Prostate gland (tissue), 2 donors: ENCODE measurements around the gene ELOVL1. TPM values are rescaled to one million over a fixed set of nuclear protein-coding genes. Genes with fewer than 3 reads are reported as not detected.
"Not testable (repeated sequence)": the region's sequence is repeated elsewhere in the genome, so short reads cannot be mapped to it uniquely, and the experiment has no call there.

Experiments
- DNase-seq: peaks from one replicate; pipeline ENCODE4 v3.0.0-alpha.2; 2019; ENCODE audit warnings: low spot score
- H3K27ac ChIP-seq, 2 donors: fragments of 200-600 bp; sonication (generic); 2 replicates each; pipeline ENCODE4 v1.5.1; 2017 to 2019
- H3K27me3 ChIP-seq: fragments of 200-600 bp; sonication (generic); replicated peaks from 2 replicates; pipeline ENCODE4 v1.5.1; 2019; ENCODE audit not compliant: insufficient read depth
- H3K36me3 ChIP-seq, 2 donors: fragments of 200-600 bp; sonication (generic); 1 replicate in 1 of 2; 2 replicates in 1 of 2; pipeline versions ENCODE4 v1.5.1 to v1.8.1; 2017 to 2019
- H3K4me1 ChIP-seq: fragments of 200-600 bp; sonication (generic); replicated peaks from 2 replicates; pipeline ENCODE4 v1.5.1; 2019
- H3K4me3 ChIP-seq, 2 donors: fragments of 200-600 bp; sonication (generic); 2 replicates each; pipeline ENCODE4 v1.5.1; 2017 to 2019
- H3K9me3 ChIP-seq: fragments of 200-600 bp; sonication (generic); 2 replicates; pipeline ENCODE4 v1.5.1; 2017
- CTCF ChIP-seq, 4 experiments: fragments of 200-600 bp in 2 of 4; fragments of 450-650 bp in 2 of 4; sonication (generic) in 2 of 4; IDR thresholded peaks; 1 replicate in 3 of 4; 2 replicates in 1 of 4; pipeline ENCODE4 v1.5.1; 2016 to 2019; ENCODE audit warnings: antibody characterized with exemption in 4 of 4, mild to moderate bottlenecking in 2 of 4, moderate library complexity in 2 of 4
- POLR2A ChIP-seq: fragments of 450-650 bp; IDR thresholded peaks from one replicate; pipeline ENCODE4 v1.6.1; 2016; ENCODE audit warnings: antibody characterized with exemption, mild to moderate bottlenecking
- POLR2AphosphoS5 ChIP-seq: sonication (generic); formaldehyde crosslinking; IDR thresholded peaks from one replicate; pipeline ENCODE4 v1.6.1; 2017; ENCODE audit warnings: antibody characterized with exemption
- WGBS: methylation state at CpG from one replicate; pipeline ENCODE4 v1.1.5; 2018; 5-methylcytosine and 5-hydroxymethylcytosine counted together
- intact Hi-C: fragments of 100-400 bp; cut with DNase I; formaldehyde crosslinking; loops from one replicate; pipeline ENCODE4 v1.14.2; 2022
- total RNA-seq, 2 donors: library from RNA; depleted of rRNA; stranded (reverse); fragments of >200 nt; gene quantifications; one replicate each; pipeline ENCODE4 v1.1.0, GENCODE V29; 2016

ELOVL1 gene
- total RNA-seq, result 10 to 100 TPM; 48.6 to 62.0 TPM

- Histone ChIP-seq H3K4me1 (peaks cover 22% of the 10 kb centered on the region), H3K27me3 (no peaks in the 10 kb centered on the region), H3K27ac (peak within 1 kb of the TSS; percentile 89 to 91), H3K9me3 (no peaks in the 10 kb centered on the region), H3K4me3 (peak within 1 kb of the TSS; percentile 62 to 66), H3K36me3 (peaks cover 7 to 18% of the 10 kb centered on the region in 2 donors)
- TF ChIP-seq POLR2A (peak; percentile 79), POLR2AphosphoS5 (peak; percentile 26), CTCF (IDR thresholded peaks at IDR 0.05) (peak in 2 of 4 experiments; percentile 29 to 40)
- DNase-seq, result peak; percentile 90
- intact Hi-C loops, result loop anchor here (5.0 kb wide), 1 partner anchor 131 kb away; no protein-coding TSS in a partner anchor
- under 1% methylated on average over 57 of the region's 58 CpGs for WGBS
These were observed at the start of gene ELOVL1 for GRCh38 chr1:43367904-43368645. TSS of gene ELOVL1 (minus strand) at chr1:43368011. CDS start at chr1:43365609, 2,402 bp downstream.

DNA sequence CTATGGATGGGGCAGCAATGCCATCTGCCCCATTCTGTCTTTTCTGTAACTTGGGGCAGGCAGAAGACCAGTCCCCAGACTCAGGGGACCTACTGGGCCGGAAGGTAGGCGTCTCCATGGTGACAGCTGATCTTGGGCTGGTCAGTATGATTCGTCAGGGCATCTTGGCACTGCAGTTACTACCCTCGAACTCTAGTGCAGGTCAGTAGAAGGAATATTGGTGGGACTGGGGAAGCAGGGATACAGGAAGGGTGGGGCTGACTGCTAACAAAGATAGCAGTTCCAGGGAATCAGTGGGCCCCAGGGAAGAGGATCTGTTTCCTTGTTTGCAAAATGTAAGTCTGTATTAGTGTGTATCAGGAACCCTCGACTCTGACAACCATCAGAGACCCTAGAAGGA lies 48.1 kb upstream of the ELOVL1 start:
- H3K4me1 ChIP-seq, result no peaks in the 10 kb centered on the region
- TF ChIP-seq POLR2A, result no peak
- TF ChIP-seq POLR2AphosphoS5, result no peak
- TF ChIP-seq CTCF (IDR thresholded peaks at IDR 0.05), result no peak
- intact Hi-C loops, result loop anchor here (1.0 kb wide), 1 partner anchor 189 kb away; no protein-coding TSS in a partner anchor
- H3K27ac ChIP-seq, result no peak overlapping the region
- no peak overlapping the region for H3K4me3 ChIP-seq
- 90% methylated on average over 5 of the region's 5 CpGs for WGBS
- H3K9me3 ChIP-seq, result no peaks in the 10 kb centered on the region
- no peak for DNase-seq
- H3K27me3 ChIP-seq, result no peaks in the 10 kb centered on the region
- H3K36me3 ChIP-seq, result peaks cover 12 to 21% of the 10 kb centered on the region in 2 donors

DNA sequence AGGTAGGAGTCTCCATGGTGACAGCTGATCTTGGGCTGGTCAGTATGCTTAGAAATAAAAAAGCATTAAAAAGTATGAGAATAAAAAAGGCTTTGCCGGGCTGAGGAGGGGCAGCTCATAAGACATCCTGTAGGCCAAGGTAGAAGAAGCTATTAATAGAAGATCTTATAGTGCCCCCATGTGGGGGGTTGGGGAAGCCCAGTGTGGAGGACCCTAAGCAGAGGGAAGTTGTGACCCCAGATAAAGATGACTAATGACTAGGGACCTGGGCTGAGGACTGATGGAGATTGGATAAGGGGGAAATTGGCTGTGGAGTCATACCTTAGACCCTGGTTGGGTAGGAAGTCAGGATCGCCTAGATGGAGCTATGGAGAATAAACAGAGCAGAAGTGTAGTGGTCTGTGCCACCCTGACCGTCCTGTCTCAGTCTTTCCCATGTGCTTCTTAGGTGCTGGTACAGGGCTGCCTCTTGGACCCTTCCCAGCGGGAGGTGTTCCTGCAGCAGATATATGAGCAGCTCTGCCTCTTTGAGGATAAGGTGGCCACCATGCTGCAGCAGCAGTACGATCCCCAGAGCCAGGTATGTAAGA lies 46.9 kb upstream of the ELOVL1 start:
- H3K4me1 ChIP-seq, result no peaks in the 10 kb centered on the region
- peaks cover under 1 to 10% of the 10 kb centered on the region in 2 donors for H3K36me3 ChIP-seq
- intact Hi-C loops, result loop anchor here (1.0 kb wide), 1 partner anchor 187 kb away; no protein-coding TSS in a partner anchor
- H3K4me3 ChIP-seq, result no peak overlapping the region
- no peak overlapping the region for H3K27ac ChIP-seq
- no peaks in the 10 kb centered on the region for H3K27me3 ChIP-seq
- peak; percentile 51 for DNase-seq
- TF ChIP-seq POLR2A (no peak), CTCF (IDR thresholded peaks at IDR 0.05) (peak; percentile 34 to 78 (median 68))
- no peaks in the 10 kb centered on the region for H3K9me3 ChIP-seq
- 77% methylated on average over 5 of the region's 5 CpGs for WGBS

GRCh38 chr1:43413426-43413825 lies 45.6 kb upstream of the ELOVL1 start:
- H3K27me3 ChIP-seq, H3K4me3 ChIP-seq, H3K36me3 ChIP-seq, intact Hi-C loops, H3K9me3 ChIP-seq, H3K4me1 ChIP-seq, H3K27ac ChIP-seq, DNase-seq: not testable (repeated sequence)
- 97% methylated on average over 1 of the region's 1 CpG for WGBS

GRCh38 chr1:43410571-43410970 lies 42.8 kb upstream of the ELOVL1 start:
- no peaks in the 10 kb centered on the region for H3K4me1 ChIP-seq
- no peak overlapping the region for H3K27ac ChIP-seq
- no peak overlapping the region for H3K4me3 ChIP-seq
- no peaks in the 10 kb centered on the region for H3K9me3 ChIP-seq
- no peak for TF ChIP-seq POLR2A
- no peak for TF ChIP-seq POLR2AphosphoS5
- no peak for TF ChIP-seq CTCF (IDR thresholded peaks at IDR 0.05)
- H3K36me3 ChIP-seq, result peaks cover 0 to 3% of the 10 kb centered on the region in 2 donors
- no peaks in the 10 kb centered on the region for H3K27me3 ChIP-seq
- no peak for DNase-seq
- WGBS, result 97% methylated on average over 3 of the region's 3 CpGs
- intact Hi-C loops, result no loop called here
